SKM-1 (cell line): Measurements from ENCODE around the gene HES7.

Experiments used
- DNase-seq: peaks from one replicate; lab custom pipeline; 2025; ENCODE audit not compliant: unreplicated experiment; lab: John Stamatoyannopoulos, UW

HES7 gene

GRCh38 chr17:8155231-8155995, 31.5 kb upstream of the HES7 start:
- DNase-seq: no peak

GRCh38 chr17:8154608-8155155, 30.8 kb upstream of the HES7 start:
- no peak for DNase-seq

- DNase-seq: peak; percentile 29
Measured at GRCh38 chr17:8153957-8154607, 30.2 kb upstream of the HES7 start.

- DNase-seq: no peak
Measured at GRCh38 chr17:8153525-8153956, 29.6 kb upstream of the HES7 start.

- DNase-seq: no peak
Measured at GRCh38 chr17:8153031-8153451, 29.1 kb upstream of the HES7 start.

- DNase-seq: peak; percentile 57
Measured at GRCh38 chr17:8152112-8152775, 28.3 kb upstream of the HES7 start, which contains the start of gene PER1. PER1 (minus strand) TSS chr17:8152404; CDS start chr17:8150706, 1,698 bp downstream.

- DNase-seq: no peak
Measured at GRCh38 chr17:8151641-8152111, 27.8 kb upstream of the HES7 start.

GRCh38 chr17:8151120-8151640, 27.3 kb upstream of the HES7 start:
- DNase-seq: no peak

- DNase-seq: no peak
Measured at GRCh38 chr17:8150194-8151119, 26.6 kb upstream of the HES7 start.

GRCh38 chr17:8149419-8150193, 25.7 kb upstream of the HES7 start:
- DNase-seq: no peak

GRCh38 chr17:8148560-8148959, 24.7 kb upstream of the HES7 start:
- no peak for DNase-seq

- DNase-seq: no peak
Measured at GRCh38 chr17:8147805-8148404, 24.0 kb upstream of the HES7 start.

GRCh38 chr17:8147141-8147804, 23.4 kb upstream of the HES7 start:
- no peak for DNase-seq

GRCh38 chr17:8146381-8147140, 22.7 kb upstream of the HES7 start:
- no peak for DNase-seq

- no peak for DNase-seq
Measured at GRCh38 chr17:8145811-8146210, 21.9 kb upstream of the HES7 start.

GRCh38 chr17:8144401-8145231, 20.7 kb upstream of the HES7 start:
- DNase-seq: no peak
